ENCODE data around the gene YY1. TPM values are rescaled to one million over a fixed set of nuclear protein-coding genes. Genes with fewer than 3 reads are reported as not detected.
A peak's percentile ranks its signal among the peaks of the same experiment; 100 is the strongest.
"Not testable (repeated sequence)": the region's sequence is repeated elsewhere in the genome, so short reads cannot be mapped to it uniquely, and the experiment has no call there.

The YY1 gene
- polyA plus RNA-seq, 1 experiment: 45.6 TPM

DNA sequence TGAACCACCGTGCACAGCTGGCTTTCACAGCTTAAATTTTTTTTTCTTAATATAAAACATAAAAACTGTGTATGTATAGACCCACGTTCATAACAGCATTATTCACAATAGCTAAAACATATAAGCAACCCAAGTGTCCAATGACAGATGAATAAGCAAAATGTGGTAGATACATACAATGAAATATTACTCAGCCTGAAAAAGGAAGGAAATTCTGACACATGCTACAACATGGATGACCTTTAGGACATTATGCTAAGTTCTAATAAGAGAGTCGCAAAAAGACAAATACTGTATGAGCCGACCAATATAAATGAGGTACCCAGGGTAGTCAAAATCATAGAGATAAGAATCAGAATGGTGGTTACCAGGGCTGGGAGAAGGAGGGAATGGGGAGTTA lies 13.8 kb upstream of the YY1 start:
- ChIA-PET POLR2A (no interaction called here), CTCF (interaction anchor here (0.6 to 1.1 kb wide), 2 partner anchors 26 to 61 kb away, joined by 3 read pairs; no protein-coding TSS in a partner anchor)
- Histone ChIP-seq H3K4me3 (ENCODE audit: low read depth, low read length) (no peak overlapping the region), H3K27me3 (ENCODE audit: control insufficient read depth, insufficient read depth, low read length) (no peaks in the 10 kb centered on the region), H3K27ac (ENCODE audit: low read depth, low read length) (no peak overlapping the region), H3K9me3 (ENCODE audit: control insufficient read depth, insufficient read depth, low read length) (no peaks in the 10 kb centered on the region)
- DNase-seq (ENCODE audit: low read depth, low spot score): no peak
- TF ChIP-seq, protein P1, sequence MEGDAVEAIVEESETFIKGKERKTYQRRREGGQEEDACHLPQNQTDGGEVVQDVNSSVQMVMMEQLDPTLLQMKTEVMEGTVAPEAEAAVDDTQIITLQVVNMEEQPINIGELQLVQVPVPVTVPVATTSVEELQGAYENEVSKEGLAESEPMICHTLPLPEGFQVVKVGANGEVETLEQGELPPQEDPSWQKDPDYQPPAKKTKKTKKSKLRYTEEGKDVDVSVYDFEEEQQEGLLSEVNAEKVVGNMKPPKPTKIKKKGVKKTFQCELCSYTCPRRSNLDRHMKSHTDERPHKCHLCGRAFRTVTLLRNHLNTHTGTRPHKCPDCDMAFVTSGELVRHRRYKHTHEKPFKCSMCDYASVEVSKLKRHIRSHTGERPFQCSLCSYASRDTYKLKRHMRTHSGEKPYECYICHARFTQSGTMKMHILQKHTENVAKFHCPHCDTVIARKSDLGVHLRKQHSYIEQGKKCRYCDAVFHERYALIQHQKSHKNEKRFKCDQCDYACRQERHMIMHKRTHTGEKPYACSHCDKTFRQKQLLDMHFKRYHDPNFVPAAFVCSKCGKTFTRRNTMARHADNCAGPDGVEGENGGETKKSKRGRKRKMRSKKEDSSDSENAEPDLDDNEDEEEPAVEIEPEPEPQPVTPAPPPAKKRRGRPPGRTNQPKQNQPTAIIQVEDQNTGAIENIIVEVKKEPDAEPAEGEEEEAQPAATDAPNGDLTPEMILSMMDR (IDR thresholded peaks at IDR 0.05; ENCODE audit: low read depth, low read length): no peak

DNA sequence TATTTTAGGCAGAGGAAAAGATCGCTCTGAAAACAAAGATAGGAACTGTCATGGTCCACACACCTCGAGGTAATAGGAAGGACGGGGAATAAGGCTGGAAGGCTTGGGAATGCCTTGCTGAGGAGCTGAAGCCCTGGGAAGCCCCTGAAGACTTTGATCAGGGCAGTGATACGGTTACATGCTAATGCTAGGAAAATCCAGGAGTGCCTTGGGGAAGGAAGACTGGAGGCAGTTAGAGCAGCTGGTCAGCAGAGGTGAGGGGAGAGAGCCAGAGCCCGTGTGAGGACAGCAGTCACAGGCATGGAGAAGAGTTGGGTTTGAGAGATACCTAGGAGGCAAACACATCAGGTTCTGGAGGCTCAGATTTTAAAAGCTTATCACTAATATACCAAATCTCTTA lies 8.6 kb upstream of the YY1 start:
- DNase-seq (ENCODE audit: low read depth, low spot score): no peak
- TF ChIP-seq, protein P1 (IDR thresholded peaks at IDR 0.05; ENCODE audit: low read depth, low read length): no peak
- Histone ChIP-seq H3K4me3 (ENCODE audit: low read depth, low read length) (no peak overlapping the region), H3K27me3 (ENCODE audit: control insufficient read depth, insufficient read depth, low read length) (no peaks in the 10 kb centered on the region), H3K27ac (ENCODE audit: low read depth, low read length) (no peak overlapping the region), H3K9me3 (ENCODE audit: control insufficient read depth, insufficient read depth, low read length) (no peaks in the 10 kb centered on the region)
- ChIA-PET POLR2A (interaction anchor here (0.7 kb wide), 1 partner anchor 10 kb away, joined by 6 read pairs; no protein-coding TSS in a partner anchor), CTCF (interaction anchor here (1.5 to 2.1 kb wide), 2 partner anchors 9 to 11 kb away, joined by 4 to 7 read pairs; no protein-coding TSS in a partner anchor)

DNA sequence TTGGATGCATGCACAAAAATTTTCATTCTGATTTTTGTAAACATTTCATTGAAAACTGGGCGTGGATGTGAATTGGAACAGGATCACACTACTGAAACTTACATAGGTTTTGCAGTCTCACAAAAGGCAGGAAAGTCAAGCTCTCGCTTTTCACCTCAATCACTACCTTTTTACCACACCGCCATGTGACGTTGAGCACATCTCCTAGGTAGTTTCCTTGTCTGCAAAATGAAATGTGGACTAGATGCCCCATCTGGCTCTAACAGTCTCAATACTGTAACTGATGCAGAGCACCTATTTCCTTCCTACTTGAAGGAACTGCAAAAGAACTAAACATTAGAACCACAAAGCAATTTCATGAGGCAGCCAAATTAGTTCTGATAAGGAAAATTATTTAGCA lies 4.4 kb upstream of the YY1 start:
- Histone ChIP-seq H3K27ac (ENCODE audit: low read depth, low read length) (no peak overlapping the region), H3K4me3 (ENCODE audit: low read depth, low read length) (no peak overlapping the region), H3K9me3 (ENCODE audit: control insufficient read depth, insufficient read depth, low read length) (no peaks in the 10 kb centered on the region; the same call in 1 of the 2 replicates), H3K27me3 (ENCODE audit: control insufficient read depth, insufficient read depth, low read length) (no peaks in the 10 kb centered on the region)
- DNase-seq (ENCODE audit: low read depth, low spot score): no peak
- POLR2A ChIA-PET: no interaction called here
- CTCF ChIA-PET: interaction anchor here (2.4 kb wide), 1 partner anchor 51 kb away, joined by 7 read pairs; no protein-coding TSS in a partner anchor
- TF ChIP-seq, protein P1 (IDR thresholded peaks at IDR 0.05; ENCODE audit: low read depth, low read length): no peak

DNA sequence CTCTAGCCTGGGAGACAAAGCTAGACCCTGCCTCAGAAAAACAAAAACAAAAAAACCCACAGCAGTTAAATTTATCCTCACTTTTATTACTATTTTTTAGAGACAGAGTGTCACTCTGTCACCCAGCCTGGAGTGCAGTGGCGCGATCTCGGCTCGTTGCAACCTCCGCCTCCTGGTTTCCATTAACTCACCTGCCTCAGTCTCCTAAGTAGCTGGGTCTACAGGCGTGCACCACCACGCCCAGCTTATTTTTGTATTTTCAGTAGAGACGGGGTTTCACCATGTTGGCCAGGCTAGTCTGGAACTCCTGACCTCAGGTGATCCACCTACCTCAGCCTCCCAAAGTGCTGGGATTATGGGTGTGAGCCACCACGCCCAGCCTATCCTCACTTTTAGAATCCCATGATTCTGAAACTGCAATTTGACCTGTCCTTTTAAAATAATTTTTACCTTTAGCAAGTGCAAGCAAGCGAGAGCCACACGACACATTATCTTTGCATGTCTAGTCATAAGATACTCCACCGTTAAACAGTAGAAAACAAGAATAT lies 2.6 kb upstream of the YY1 start:
- H3K27me3 ChIP-seq (ENCODE audit: control insufficient read depth, insufficient read depth, low read length); DNase-seq (ENCODE audit: low read depth, low spot score); POLR2A ChIA-PET; H3K9me3 ChIP-seq (ENCODE audit: control insufficient read depth, insufficient read depth, low read length); H3K27ac ChIP-seq (ENCODE audit: low read depth, low read length): not testable (repeated sequence)
- H3K4me3 ChIP-seq (ENCODE audit: low read depth, low read length): peak overlapping the region; percentile 81; the same call in 1 of the 2 replicates
- CTCF ChIA-PET: interaction anchor here (0.5 to 2.2 kb wide), 6 partner anchors 11 to 337 kb away, joined by 3 to 14 read pairs (median 5); no protein-coding TSS in a partner anchor

DNA sequence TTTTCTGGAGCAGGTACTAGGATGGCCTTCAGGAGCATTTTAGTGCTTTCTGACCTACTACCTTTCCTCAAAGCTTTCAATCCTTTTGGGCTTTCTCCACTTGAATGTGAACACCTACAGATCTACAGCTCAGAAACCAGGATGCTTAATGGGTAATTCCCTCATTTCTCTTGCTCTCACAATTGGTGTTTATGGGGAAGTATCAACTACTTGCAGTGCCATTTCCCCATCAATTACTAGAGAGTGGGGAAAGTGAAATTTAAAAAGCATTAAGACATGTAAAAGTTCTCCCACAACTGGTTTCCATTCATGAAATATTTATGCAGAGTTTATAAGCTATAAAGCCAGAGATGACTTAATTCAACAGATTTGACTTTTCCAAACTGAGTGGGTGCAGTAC lies 2.1 kb upstream of the YY1 start:
- no peak for DNase-seq (ENCODE audit: low read depth, low spot score)
- ChIA-PET POLR2A (no interaction called here), CTCF (interaction anchor here (0.5 to 2.2 kb wide), 7 partner anchors 10 to 337 kb away, joined by 3 to 14 read pairs (median 5); no protein-coding TSS in a partner anchor)
- no peaks in the 10 kb centered on the region for H3K27me3 ChIP-seq (ENCODE audit: control insufficient read depth, insufficient read depth, low read length)
- no peaks in the 10 kb centered on the region; the same call in 1 of the 2 replicates for H3K9me3 ChIP-seq (ENCODE audit: control insufficient read depth, insufficient read depth, low read length)
- H3K4me3 ChIP-seq (ENCODE audit: low read depth, low read length): peak overlapping the region; percentile 81
- no peak overlapping the region for H3K27ac ChIP-seq (ENCODE audit: low read depth, low read length)
- TF ChIP-seq, protein P1 (IDR thresholded peaks at IDR 0.05; ENCODE audit: low read depth, low read length): no peak

Measured in AG04450 (cell line).